Brain microvascular endothelial cell (primary cell): ENCODE measurements around the gene ANO3.

Experiments used
- DNase-seq: peaks from one replicate; pipeline ENCODE4 v3.0.0-alpha.2; 2020
- H3K27ac ChIP-seq: fragments of 250-450 bp; sonication (Bioruptor Pico); 2 replicates; pipeline ENCODE4 v1.5.1; 2020; ENCODE audit warnings: mild to moderate bottlenecking, moderate library complexity
- H3K27me3 ChIP-seq: fragments of 250-450 bp; sonication (Bioruptor Pico); replicated peaks from 2 replicates; pipeline ENCODE4 v1.5.1; 2020; ENCODE audit warnings: mild to moderate bottlenecking
- H3K36me3 ChIP-seq: fragments of 250-450 bp; sonication (Bioruptor Pico); replicated peaks from 2 replicates; pipeline ENCODE4 v1.5.1; 2020; ENCODE audit warnings: mild to moderate bottlenecking
- H3K4me3 ChIP-seq: 2 replicates; pipeline ENCODE4 v1.5.1; 2011; ENCODE audit warnings: low read depth, mild to moderate bottlenecking, control low read depth, low read length, moderate library complexity
- in situ Hi-C: cut with HindIII; loops from 2 replicates; pipeline ENCODE4 v1.10.0; 2017; ENCODE audit warnings: low sequenced_read_pairs, low pct_ligation_motif_present
- TF ChIP-seq, protein P1 (sequence below): IDR thresholded peaks from 2 replicates; pipeline ENCODE4 v1.5.1; 2011; ENCODE audit warnings: low read depth, mild to moderate bottlenecking, moderate library complexity, low read length, control low read depth, inconsistent platforms; ENCODE audit errors: missing control alignments

The ANO3 gene

GRCh38 chr11:26465274-26465673 lies 133.3 kb downstream of the ANO3 start:
- no peaks in the 10 kb centered on the region for H3K36me3 ChIP-seq
- DNase-seq: no peak
- no peak overlapping the region for H3K27ac ChIP-seq
- in situ Hi-C loops: no loop called here
- H3K4me3 ChIP-seq: no peak overlapping the region
- TF ChIP-seq, protein P1, sequence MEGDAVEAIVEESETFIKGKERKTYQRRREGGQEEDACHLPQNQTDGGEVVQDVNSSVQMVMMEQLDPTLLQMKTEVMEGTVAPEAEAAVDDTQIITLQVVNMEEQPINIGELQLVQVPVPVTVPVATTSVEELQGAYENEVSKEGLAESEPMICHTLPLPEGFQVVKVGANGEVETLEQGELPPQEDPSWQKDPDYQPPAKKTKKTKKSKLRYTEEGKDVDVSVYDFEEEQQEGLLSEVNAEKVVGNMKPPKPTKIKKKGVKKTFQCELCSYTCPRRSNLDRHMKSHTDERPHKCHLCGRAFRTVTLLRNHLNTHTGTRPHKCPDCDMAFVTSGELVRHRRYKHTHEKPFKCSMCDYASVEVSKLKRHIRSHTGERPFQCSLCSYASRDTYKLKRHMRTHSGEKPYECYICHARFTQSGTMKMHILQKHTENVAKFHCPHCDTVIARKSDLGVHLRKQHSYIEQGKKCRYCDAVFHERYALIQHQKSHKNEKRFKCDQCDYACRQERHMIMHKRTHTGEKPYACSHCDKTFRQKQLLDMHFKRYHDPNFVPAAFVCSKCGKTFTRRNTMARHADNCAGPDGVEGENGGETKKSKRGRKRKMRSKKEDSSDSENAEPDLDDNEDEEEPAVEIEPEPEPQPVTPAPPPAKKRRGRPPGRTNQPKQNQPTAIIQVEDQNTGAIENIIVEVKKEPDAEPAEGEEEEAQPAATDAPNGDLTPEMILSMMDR: no peak
- H3K27me3 ChIP-seq: no peaks in the 10 kb centered on the region

- DNase-seq: no peak
- Histone ChIP-seq H3K36me3 (no peaks in the 10 kb centered on the region), H3K27me3 (no peaks in the 10 kb centered on the region), H3K4me3 (no peak overlapping the region), H3K27ac (no peak overlapping the region)
- TF ChIP-seq, protein P1: no peak
- in situ Hi-C loops: no loop called here
These were observed 135.6 kb downstream of the ANO3 start for GRCh38 chr11:26467506-26467905.

- in situ Hi-C loops: no loop called here
- H3K27ac ChIP-seq: no peak overlapping the region
- no peak overlapping the region for H3K4me3 ChIP-seq
- no peak for DNase-seq
- no peaks in the 10 kb centered on the region for H3K36me3 ChIP-seq
- TF ChIP-seq, protein P1: no peak
- no peaks in the 10 kb centered on the region for H3K27me3 ChIP-seq
These were observed 139.1 kb downstream of the ANO3 start for GRCh38 chr11:26470992-26471391.

DNA sequence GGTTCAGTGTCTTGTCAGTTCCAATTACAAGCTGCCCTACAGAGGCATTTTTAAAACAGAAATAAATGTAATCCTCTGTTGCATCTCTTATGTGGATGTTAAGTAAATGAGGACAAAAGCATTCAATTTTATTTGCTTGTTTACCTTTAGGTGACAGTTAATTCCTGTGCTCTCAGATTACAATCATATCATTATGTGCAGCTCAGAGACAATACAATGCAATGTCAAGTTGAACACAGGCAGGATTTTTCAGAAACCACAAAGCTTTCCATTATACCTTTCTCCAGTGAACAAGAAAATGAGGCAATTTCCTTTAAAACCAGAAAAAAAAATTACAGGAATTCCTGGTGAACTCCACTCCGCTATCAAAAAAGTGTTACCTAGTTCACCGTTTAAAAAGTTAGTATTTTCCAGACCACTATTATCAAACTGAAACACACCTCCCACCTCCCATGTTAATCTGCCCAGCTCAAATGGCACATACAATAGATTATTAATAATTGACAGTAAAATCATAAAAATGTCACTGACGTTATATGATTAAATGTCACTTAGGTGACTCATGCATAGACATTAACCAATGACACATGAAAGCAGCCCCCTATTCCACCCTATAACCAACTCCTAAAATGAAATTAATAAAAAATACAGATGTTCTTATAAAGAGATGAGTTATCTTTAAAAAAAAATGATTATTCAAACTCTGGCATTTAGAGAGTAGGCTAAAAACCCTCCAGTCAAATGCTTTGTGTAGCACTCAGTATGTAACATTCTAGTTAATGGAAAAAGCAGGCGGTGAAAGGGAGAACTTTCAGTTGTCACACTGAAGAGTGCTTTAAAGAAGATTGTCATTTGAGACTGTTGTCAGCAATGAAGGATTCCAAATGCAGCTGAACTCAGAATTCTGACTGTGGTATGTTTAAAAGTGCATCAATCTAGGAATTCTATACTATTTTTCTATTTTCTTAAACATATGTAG lies 141.6 kb downstream of the ANO3 start:
- in situ Hi-C loops: no loop called here
- TF ChIP-seq, protein P1: no peak
- Histone ChIP-seq H3K36me3 (no peaks in the 10 kb centered on the region), H3K27ac (no peak overlapping the region), H3K27me3 (no peaks in the 10 kb centered on the region), H3K4me3 (no peak overlapping the region)
- DNase-seq: no peak

DNA sequence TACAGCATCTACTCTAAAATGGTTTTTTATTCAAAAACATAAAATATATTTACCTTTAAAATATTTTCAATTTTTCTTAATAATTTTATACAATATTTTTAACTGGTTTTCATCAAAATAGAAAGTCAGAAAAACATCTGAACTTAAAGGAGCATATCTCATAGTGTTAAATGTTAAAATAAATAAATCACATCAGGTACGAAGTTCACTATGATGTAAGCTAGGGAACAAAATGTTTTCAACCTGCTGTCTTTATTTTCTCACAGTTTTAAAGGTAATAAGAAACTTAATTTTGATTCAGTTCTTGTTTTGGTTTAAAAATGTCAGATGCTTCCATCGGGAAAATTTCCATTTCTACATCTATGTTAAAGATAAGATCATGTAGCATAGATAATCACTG lies 142.5 kb downstream of the ANO3 start:
- H3K27me3 ChIP-seq: no peaks in the 10 kb centered on the region
- no peak overlapping the region for H3K27ac ChIP-seq
- TF ChIP-seq, protein P1: no peak
- no peak for DNase-seq
- H3K4me3 ChIP-seq: no peak overlapping the region
- H3K36me3 ChIP-seq: no peaks in the 10 kb centered on the region
- in situ Hi-C loops: no loop called here
